PC-9 (cell line): ENCODE results near the gene SESN1.

ENCODE experiments used
- CTCF ChIP-seq: fragments of 200-600 bp; sonication (generic); conservative IDR thresholded peaks from 2 replicates; pipeline ENCODE4 v1.6.1; 2017; ENCODE audit warnings: mixed run types, antibody characterized with exemption, mild to moderate bottlenecking, moderate library complexity
- EZH2 ChIP-seq: fragments of 200-600 bp; sonication (generic); IDR thresholded peaks from 2 replicates; pipeline ENCODE4 v1.8.0; 2017; ENCODE audit warnings: antibody characterized with exemption, low read depth

GRCh38 chr6:109050447-109051102 is 44.1 kb downstream of the SESN1 start:
- no peak for TF ChIP-seq EZH2
- TF ChIP-seq CTCF = no peak
